GM12891 (cell line): ENCODE data around the gene INAFM2.

ENCODE experiments used
- PAX5 ChIP-seq: IDR thresholded peaks from 2 replicates; pipeline ENCODE4 v1.6.1; 2011; ENCODE audit warnings: low read length, moderate library complexity, mild to moderate bottlenecking; ENCODE audit not compliant: insufficient read depth, severe bottlenecking
- POLR2A ChIP-seq: IDR thresholded peaks from 2 replicates; pipeline ENCODE4 v1.6.1; 2011; ENCODE audit warnings: low read depth, low read length, control low read depth
- POLR2AphosphoS5 ChIP-seq: IDR thresholded peaks from 2 replicates; pipeline ENCODE4 v1.6.1; 2011; ENCODE audit warnings: low read depth, low read length, control low read depth
- POU2F2 ChIP-seq: IDR thresholded peaks from 2 replicates; pipeline ENCODE4 v1.6.1; 2011; ENCODE audit warnings: low read depth, mild to moderate bottlenecking, control low read depth, low read length, moderate library complexity
- SPI1 ChIP-seq: IDR thresholded peaks from 2 replicates; pipeline ENCODE4 v1.6.1; 2011; ENCODE audit warnings: low read depth, low read length, control low read depth
- TAF1 ChIP-seq: IDR thresholded peaks from 2 replicates; pipeline ENCODE4 v1.6.1; 2011; ENCODE audit warnings: low read depth, low read length, control low read depth

GRCh38 chr15:40360015-40360414, 36.5 kb downstream of the INAFM2 start:
- TF ChIP-seq POU2F2 (no peak), POLR2A (no peak), TAF1 (no peak), SPI1 (no peak), POLR2AphosphoS5 (no peak), PAX5 (no peak)
